ENCODE data around the gene ATP5F1B. TPM values are rescaled to one million over a fixed set of nuclear protein-coding genes. Genes with fewer than 3 reads are reported as not detected.
A peak's percentile ranks its signal among the peaks of the same experiment; 100 is the strongest.

Gene ATP5F1B
- total RNA-seq, 3 donors from 2014 or later: 874 to 1,329 (median 1,265) TPM

DNA sequence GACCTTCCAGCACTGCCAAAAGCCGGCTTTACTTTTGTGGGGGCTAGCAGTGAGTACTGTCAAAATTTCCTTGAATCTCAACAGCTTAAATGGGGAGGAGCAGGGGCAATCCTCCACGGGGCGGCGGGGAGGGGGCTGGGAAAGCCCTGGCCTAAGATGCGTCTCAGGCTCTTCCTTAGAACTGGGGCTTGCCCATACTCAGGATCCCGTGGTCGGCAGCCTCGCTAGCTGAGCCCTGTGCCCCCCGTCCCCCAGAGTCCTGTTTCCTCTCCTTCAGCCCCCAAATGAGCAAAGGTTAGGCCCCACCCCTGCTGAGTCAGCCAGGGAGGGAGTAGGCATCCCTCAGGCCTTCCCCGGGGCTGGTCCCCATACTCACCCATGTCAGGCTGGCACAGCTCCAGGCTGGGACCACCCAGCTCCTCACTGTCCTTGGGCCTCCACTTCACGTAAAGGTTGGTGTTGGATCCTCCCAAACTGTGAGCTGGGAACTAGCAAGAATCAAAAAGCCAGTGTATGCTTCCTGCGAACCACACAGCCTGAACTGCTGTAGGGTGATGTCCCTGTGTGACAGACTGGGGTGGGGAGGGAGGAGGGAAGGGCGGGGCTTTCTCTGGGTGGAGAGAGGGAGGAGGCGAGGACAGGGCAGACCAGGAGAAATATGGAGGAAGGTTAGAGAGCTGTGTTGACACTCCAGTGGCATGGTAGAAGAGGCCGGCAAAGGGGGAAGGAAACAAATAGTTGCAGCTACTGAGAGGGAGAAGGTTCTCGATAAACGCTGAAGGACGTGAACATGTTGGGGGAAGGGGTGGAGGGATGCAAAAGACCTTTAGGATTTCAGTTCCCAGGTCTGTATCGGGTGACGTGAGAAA, 9.7 kb downstream of the ATP5F1B start:
- Histone ChIP-seq H3K9me3 (no peaks in the 10 kb centered on the region), H3K4me3 (peak overlapping the region; percentile 67), H3K36me3 (ENCODE audit: low read depth) (peaks cover 10% of the 10 kb centered on the region), H3K4me1 (ENCODE audit: low read depth) (peaks cover 48% of the 10 kb centered on the region)
- peak; percentile 76 for ATAC-seq
- DNase-seq: peak; percentile 93 to 96 (median 95)
- intact Hi-C loops (cut with DNase I, micrococcal nuclease): loop anchor here in 1 of 2 donors (10.0 kb wide), 1 partner anchor 111 kb away; the partner anchor contains the start of gene RBMS2
- TF ChIP-seq, protein P1, sequence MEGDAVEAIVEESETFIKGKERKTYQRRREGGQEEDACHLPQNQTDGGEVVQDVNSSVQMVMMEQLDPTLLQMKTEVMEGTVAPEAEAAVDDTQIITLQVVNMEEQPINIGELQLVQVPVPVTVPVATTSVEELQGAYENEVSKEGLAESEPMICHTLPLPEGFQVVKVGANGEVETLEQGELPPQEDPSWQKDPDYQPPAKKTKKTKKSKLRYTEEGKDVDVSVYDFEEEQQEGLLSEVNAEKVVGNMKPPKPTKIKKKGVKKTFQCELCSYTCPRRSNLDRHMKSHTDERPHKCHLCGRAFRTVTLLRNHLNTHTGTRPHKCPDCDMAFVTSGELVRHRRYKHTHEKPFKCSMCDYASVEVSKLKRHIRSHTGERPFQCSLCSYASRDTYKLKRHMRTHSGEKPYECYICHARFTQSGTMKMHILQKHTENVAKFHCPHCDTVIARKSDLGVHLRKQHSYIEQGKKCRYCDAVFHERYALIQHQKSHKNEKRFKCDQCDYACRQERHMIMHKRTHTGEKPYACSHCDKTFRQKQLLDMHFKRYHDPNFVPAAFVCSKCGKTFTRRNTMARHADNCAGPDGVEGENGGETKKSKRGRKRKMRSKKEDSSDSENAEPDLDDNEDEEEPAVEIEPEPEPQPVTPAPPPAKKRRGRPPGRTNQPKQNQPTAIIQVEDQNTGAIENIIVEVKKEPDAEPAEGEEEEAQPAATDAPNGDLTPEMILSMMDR (IDR thresholded peaks at IDR 0.05): no peak

DNA sequence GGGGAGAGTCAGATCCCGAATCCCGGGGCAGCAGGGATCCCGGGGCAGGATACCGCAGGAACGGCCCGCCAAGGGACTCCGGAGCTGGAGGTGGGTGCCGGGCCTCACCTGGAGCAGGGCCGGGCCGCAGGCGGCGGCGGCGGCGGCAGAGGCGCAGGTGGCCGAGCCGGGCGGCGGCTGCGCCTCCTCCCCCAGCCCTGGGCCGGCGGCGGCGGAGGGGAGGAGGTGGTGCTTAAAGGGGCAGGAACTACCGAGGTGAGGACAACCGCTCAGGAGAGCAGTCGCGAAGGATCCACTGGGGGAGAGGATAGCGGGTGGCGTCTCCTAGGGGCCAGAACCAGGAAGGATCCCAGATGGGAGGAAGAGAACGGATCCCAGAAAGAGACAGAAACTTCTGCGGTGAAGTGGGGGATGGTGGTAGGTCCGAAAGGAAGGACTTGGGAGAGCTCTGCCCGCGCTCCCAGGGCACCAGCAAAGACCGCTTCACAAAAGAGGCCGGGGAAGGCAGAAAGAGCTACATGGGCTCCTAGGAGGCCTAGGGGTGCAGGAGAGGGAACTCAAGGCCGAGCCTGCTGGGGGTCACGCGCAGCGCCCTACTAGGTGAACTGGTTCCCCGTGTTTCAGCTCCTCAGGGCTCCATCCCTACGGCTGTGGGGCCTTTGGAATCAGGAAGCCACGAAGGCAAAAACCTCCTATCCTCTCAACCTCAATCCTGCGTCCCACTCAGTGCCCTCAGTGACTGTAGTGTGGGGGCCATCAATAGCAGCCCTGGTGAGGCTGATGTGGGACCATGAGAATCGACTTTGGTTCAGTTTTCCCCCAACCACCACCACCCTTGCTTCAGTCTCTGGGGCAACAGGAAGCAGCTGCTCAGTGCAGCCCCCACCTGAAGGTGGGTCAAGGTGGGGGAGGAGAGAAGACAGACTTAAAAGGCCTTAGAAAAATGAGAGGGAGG, 10.7 kb downstream of the ATP5F1B start:
- intact Hi-C loops (cut with DNase I, micrococcal nuclease): loop anchor here in 1 of 2 donors (5.0 to 10.0 kb wide), 2 partner anchors 52 to 110 kb away; partner anchors contain the start of genes PTGES3 and RBMS2
- DNase-seq: peak; percentile 87 to 90 (median 90)
- TF ChIP-seq, protein P1 (IDR thresholded peaks at IDR 0.05): no peak
- peaks cover 57% of the 10 kb centered on the region for H3K4me1 ChIP-seq (ENCODE audit: low read depth)
- H3K36me3 ChIP-seq (ENCODE audit: low read depth): peaks cover 10% of the 10 kb centered on the region
- H3K9me3 ChIP-seq: no peaks in the 10 kb centered on the region
- peak overlapping the region; percentile 67 for H3K4me3 ChIP-seq
- peak; percentile 64 for ATAC-seq

DNA sequence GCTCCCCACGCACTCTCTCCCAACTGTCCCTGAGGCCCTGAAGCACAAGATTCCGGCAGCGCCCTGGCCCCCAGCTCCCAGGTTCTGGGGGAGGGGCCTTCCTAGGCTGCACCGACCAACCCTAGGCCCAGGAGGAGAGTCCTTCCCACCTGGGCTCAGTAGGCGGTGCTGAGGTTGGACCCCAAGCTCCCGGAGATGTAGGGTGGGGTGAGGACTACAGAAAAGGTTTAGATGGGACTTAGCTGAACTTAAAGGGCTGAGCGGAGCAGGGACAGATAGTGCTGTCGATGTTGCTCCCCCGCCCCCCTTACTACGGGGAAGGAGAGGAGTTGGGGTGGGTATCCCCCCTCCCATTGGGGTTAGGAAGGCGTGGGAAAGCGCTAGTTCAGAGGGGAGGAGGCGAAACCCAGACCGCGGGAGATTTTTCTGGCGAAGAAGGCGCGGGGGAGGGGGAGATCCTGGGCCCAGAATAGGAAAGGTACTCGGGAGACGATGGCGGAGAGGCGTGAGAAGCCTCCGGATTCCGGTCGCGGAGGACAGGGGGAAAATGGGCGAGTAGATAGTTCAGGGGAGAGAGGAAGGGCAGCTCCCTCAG, 11.4 kb downstream of the ATP5F1B start:
- H3K4me1 ChIP-seq (ENCODE audit: low read depth): peaks cover 57% of the 10 kb centered on the region

DNA sequence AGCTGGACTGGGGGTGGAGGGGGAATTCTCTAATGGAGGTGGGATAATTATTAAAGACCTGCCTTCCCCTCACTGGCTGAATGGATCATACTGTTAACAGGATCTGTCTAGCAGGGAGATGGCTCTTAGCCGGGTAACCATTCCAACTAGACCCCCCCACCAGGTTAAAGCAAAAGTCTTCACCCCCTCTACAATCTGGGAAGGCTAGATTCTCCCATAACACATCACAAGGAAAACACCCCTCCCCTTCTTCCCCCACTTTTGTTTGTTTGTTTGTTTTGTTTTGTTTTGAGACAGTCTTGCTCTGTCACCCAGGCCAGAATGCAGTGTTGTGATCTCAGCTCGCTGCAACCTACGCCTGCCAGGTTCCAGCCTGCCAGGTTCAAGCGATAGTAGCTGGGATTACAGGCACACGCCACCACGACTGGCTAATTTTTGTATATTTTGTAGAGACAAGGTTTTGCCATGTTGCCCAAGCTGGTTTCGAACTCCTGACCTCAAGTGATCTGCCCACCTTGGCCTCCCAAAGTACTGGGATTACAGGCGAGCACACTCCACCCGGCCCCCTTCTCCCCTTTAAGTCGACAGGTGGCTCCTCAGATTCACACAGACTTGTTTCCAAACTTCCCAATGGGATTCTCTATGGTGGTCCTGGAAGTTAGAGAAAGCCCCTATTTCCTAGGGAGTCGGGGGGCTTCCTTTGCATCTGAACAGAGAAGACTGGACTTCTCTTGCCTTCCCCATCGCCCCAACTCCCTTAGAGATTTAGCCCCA, 12.1 kb downstream of the ATP5F1B start:
- H3K36me3 ChIP-seq (ENCODE audit: low read depth): peaks cover 4% of the 10 kb centered on the region
- H3K9me3 ChIP-seq: no peaks in the 10 kb centered on the region
- H3K4me3 ChIP-seq: peak overlapping the region; percentile 67
- TF ChIP-seq, protein P1 (IDR thresholded peaks at IDR 0.05): no peak
- ATAC-seq (no peak), DNase-seq (peak in 1 of 3 donors; percentile 28)
- peaks cover 53% of the 10 kb centered on the region for H3K4me1 ChIP-seq (ENCODE audit: low read depth)
- intact Hi-C loops (cut with DNase I, micrococcal nuclease): loop anchor here in 1 of 2 donors (5.0 to 10.0 kb wide), 2 partner anchors 54 to 109 kb away; partner anchors contain the start of genes PTGES3 and RBMS2

More for the DNA sequence above, 11.4 kb downstream of the ATP5F1B start:
- DNase-seq (peak; percentile 74 to 84 (median 82)), ATAC-seq (peak; percentile 12)
- Histone ChIP-seq H3K9me3 (no peaks in the 10 kb centered on the region), H3K4me3 (peak overlapping the region; percentile 67), H3K36me3 (ENCODE audit: low read depth) (peaks cover 10% of the 10 kb centered on the region)
- intact Hi-C loops (cut with DNase I, micrococcal nuclease): loop anchor here in 1 of 2 donors (5.0 to 10.0 kb wide), 2 partner anchors 53 to 110 kb away; partner anchors contain the start of genes PTGES3 and RBMS2
- TF ChIP-seq, protein P1 (IDR thresholded peaks at IDR 0.05): no peak

Measured in mucosa of descending colon (tissue), 3 donors.